Mesendoderm (in vitro differentiated cells): ENCODE results near the gene GNL1. TPM values are rescaled to one million over a fixed set of nuclear protein-coding genes. Genes with fewer than 3 reads are reported as not detected.

Source experiments
- DNase-seq: peaks from one replicate; pipeline ENCODE4 v3.0.0; 2013
- H2AK5ac ChIP-seq: 2 replicates; pipeline ENCODE4 v1.6.1; 2013; ENCODE audit warnings: low read length, inconsistent platforms
- H2BK120ac ChIP-seq: 2 replicates; pipeline ENCODE4 v1.6.1; 2013; ENCODE audit warnings: low read depth, mild to moderate bottlenecking, low read length, moderate library complexity, mixed read lengths
- H2BK15ac ChIP-seq: replicated peaks from 2 replicates; pipeline ENCODE4 v1.6.1; 2013; ENCODE audit warnings: low read depth, mild to moderate bottlenecking, moderate library complexity
- H2BK5ac ChIP-seq: 2 replicates; pipeline ENCODE4 v1.6.1; 2013; ENCODE audit warnings: low read length, inconsistent platforms
- H3K18ac ChIP-seq: 2 replicates; pipeline ENCODE4 v1.6.1; 2013; ENCODE audit warnings: mild to moderate bottlenecking, low read length, mixed read lengths
- H3K23ac ChIP-seq: one replicate; pipeline ENCODE4 v1.6.1; 2013; ENCODE audit warnings: low read length
- H3K27ac ChIP-seq: 2 replicates; pipeline ENCODE4 v1.5.1; 2013; ENCODE audit warnings: low read depth, mild to moderate bottlenecking, inconsistent platforms, low read length, moderate library complexity
- H3K27me3 ChIP-seq: 2 replicates; pipeline ENCODE4 v1.6.1; 2013; ENCODE audit warnings: low read length, control low read depth, mild to moderate bottlenecking, inconsistent platforms; ENCODE audit not compliant: insufficient read depth, poor library complexity
- H3K36me3 ChIP-seq: 2 replicates; pipeline ENCODE4 v1.6.1; 2013; ENCODE audit warnings: low read length, inconsistent platforms; ENCODE audit not compliant: control insufficient read depth, insufficient read depth
- H3K4ac ChIP-seq: one replicate; pipeline ENCODE4 v1.6.1; 2013; ENCODE audit warnings: low read depth, mild to moderate bottlenecking, low read length, moderate library complexity
- H3K4me1 ChIP-seq: 2 replicates; pipeline ENCODE4 v1.6.1; 2013; ENCODE audit warnings: low read depth, low read length, inconsistent platforms; ENCODE audit not compliant: control insufficient read depth
- H3K4me2 ChIP-seq: 2 replicates; pipeline ENCODE4 v1.6.1; 2013; ENCODE audit warnings: low read length
- H3K4me3 ChIP-seq: 2 replicates; pipeline ENCODE4 v1.5.1; 2013; ENCODE audit warnings: mild to moderate bottlenecking, low read length
- H3K56ac ChIP-seq: one replicate; pipeline ENCODE4 v1.6.1; 2013; ENCODE audit warnings: low read length
- H3K79me1 ChIP-seq: 2 replicates; pipeline ENCODE4 v1.6.1; 2013; ENCODE audit warnings: low read length, inconsistent platforms
- H3K79me2 ChIP-seq: 2 replicates; pipeline ENCODE4 v1.6.1; 2013; ENCODE audit warnings: mild to moderate bottlenecking, low read length; ENCODE audit not compliant: control insufficient read depth, insufficient read depth
- H3K9ac ChIP-seq: 2 replicates; pipeline ENCODE4 v1.6.1; 2013; ENCODE audit warnings: low read length, inconsistent platforms
- H4K5ac ChIP-seq: one replicate; pipeline ENCODE4 v1.6.1; 2013; ENCODE audit warnings: low read length
- H4K8ac ChIP-seq: one replicate; pipeline ENCODE4 v1.6.1; 2013; ENCODE audit warnings: low read depth, mild to moderate bottlenecking, control low read depth, low read length, moderate library complexity
- WGBS: extraction: QIAGEN DNeasy Blood & Tissue Kit; methylation state at CpG from one replicate; pipeline ENCODE4 v1.1.7; 2013; ENCODE audit warnings: low lambda C conversion rate, missing lambda C conversion rate; ENCODE audit not compliant: insufficient coverage; ENCODE audit errors: extremely low coverage; 5-methylcytosine and 5-hydroxymethylcytosine counted together
- polyA plus RNA-seq, 2 experiments: library from polyadenylated mRNA; stranded (reverse); fragments of 200-250 nt; gene quantifications; one replicate each; pipeline ENCODE4 v1.2.3, GENCODE V29; 2013

The GNL1 gene, protein sequence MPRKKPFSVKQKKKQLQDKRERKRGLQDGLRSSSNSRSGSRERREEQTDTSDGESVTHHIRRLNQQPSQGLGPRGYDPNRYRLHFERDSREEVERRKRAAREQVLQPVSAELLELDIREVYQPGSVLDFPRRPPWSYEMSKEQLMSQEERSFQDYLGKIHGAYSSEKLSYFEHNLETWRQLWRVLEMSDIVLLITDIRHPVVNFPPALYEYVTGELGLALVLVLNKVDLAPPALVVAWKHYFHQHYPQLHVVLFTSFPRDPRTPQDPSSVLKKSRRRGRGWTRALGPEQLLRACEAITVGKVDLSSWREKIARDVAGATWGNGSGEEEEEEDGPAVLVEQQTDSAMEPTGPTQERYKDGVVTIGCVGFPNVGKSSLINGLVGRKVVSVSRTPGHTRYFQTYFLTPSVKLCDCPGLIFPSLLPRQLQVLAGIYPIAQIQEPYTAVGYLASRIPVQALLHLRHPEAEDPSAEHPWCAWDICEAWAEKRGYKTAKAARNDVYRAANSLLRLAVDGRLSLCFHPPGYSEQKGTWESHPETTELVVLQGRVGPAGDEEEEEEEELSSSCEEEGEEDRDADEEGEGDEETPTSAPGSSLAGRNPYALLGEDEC
- 32.3 TPM for polyA plus RNA-seq (2013, experiment 1 of 2)
- polyA plus RNA-seq (2013, experiment 2 of 2): 30.9 TPM

DNA sequence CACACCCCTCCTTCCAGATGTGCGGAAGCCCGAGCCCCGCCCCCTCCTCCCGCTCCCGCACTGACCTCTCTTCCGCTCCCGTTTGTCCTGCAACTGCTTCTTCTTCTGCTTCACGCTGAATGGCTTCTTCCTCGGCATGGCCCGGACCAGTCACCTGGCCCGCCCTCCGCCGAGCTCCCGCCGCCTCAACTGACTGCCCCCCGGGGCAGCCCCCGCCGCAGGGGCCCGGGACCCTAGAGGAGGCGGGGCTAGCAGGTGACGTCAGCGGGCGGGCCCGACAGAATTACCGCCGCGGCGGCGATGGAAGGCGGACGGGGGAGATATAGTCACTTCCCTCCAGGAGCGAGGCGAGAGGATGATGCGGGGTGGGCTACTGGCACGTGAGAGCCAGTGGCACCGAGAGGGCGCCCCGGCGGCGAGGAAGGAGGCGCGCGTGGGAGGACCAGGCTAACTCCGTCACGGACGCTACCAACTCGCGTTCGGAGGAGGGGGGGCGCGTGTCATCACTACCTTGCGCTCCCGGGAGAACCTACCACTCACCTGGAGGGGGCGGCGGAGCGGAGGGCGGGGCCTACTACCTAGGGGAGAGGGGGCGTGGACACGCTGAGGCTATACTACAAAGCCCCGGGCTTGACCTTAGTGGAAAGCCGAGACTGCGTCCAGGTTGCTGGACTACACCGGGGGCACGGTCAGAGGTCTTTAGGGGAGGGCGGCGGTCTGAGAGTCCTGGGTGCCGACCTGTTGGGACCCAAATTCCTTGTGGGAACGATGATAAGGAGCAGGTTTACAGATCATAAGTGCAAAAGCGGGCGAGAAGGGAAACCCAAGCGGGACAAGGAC lies at the start of gene GNL1:
TSS of gene GNL1 (minus strand) at position 424 of the 840 bp plus-strand sequence. CDS start at position 138, 286 bp downstream.
- DNase-seq: peak; percentile 98
- Histone ChIP-seq H3K4me2 (peak within 1 kb of the TSS; percentile 98), H3K27me3 (no peaks in the 10 kb centered on the region), H4K8ac (no peak within 1 kb of the TSS), H4K5ac (no peak within 1 kb of the TSS), H3K9ac (peak within 1 kb of the TSS; percentile 95), H3K27ac (peak within 1 kb of the TSS; percentile 68), H3K4me1 (no peaks in the 10 kb centered on the region), H2AK5ac (peak within 1 kb of the TSS; percentile 35), H3K79me2 (peaks cover 21% of the 10 kb centered on the region), H2BK120ac (no peak within 1 kb of the TSS), H2BK15ac (no peak within 1 kb of the TSS), H3K23ac (peak within 1 kb of the TSS; percentile 33), H2BK5ac (peak within 1 kb of the TSS; percentile 90), H3K79me1 (peaks cover 17% of the 10 kb centered on the region), H3K4ac (no peak within 1 kb of the TSS), H3K56ac (peak within 1 kb of the TSS; percentile 100), H3K18ac (peak within 1 kb of the TSS; percentile 64), H3K4me3 (peak within 1 kb of the TSS; percentile 89), H3K36me3 (peaks cover 2% of the 10 kb centered on the region)
- WGBS: no CpG with 5 or more reads among the region's 71 CpGs

GRCh38 chr6:30603961-30604360 lies 47.7 kb upstream of the GNL1 start:
- Histone ChIP-seq H3K4me2 (no peak overlapping the region), H3K36me3 (peaks cover 41% of the 10 kb centered on the region), H3K4me1 (no peaks in the 10 kb centered on the region), H2BK15ac (no peak overlapping the region), H2AK5ac (no peak overlapping the region), H3K27ac (no peak overlapping the region), H3K79me2 (no peaks in the 10 kb centered on the region), H3K27me3 (no peaks in the 10 kb centered on the region), H4K8ac (no peak overlapping the region), H3K4ac (no peak overlapping the region), H4K5ac (no peak overlapping the region), H3K79me1 (peaks cover 2% of the 10 kb centered on the region), H3K56ac (no peak overlapping the region), H2BK5ac (no peak overlapping the region), H3K9ac (no peak overlapping the region), H3K23ac (no peak overlapping the region), H3K4me3 (no peak overlapping the region), H3K18ac (no peak overlapping the region), H2BK120ac (no peak overlapping the region)
- WGBS: no CpG with 5 or more reads among the region's 13 CpGs
- DNase-seq: no peak

- Histone ChIP-seq H2AK5ac (no peak overlapping the region), H3K4me3 (no peak overlapping the region), H3K27ac (no peak overlapping the region), H2BK15ac (no peak overlapping the region), H3K4ac (no peak overlapping the region), H4K8ac (no peak overlapping the region), H3K9ac (no peak overlapping the region), H3K18ac (no peak overlapping the region), H3K4me1 (no peaks in the 10 kb centered on the region), H2BK120ac (no peak overlapping the region), H3K79me1 (peaks cover 2% of the 10 kb centered on the region), H3K23ac (no peak overlapping the region), H3K4me2 (no peak overlapping the region), H3K27me3 (no peaks in the 10 kb centered on the region), H3K79me2 (no peaks in the 10 kb centered on the region), H2BK5ac (no peak overlapping the region), H3K56ac (no peak overlapping the region), H3K36me3 (peaks cover 39% of the 10 kb centered on the region), H4K5ac (no peak overlapping the region)
- no CpG with 5 or more reads among the region's 39 CpGs for WGBS
- no peak for DNase-seq
Measured at GRCh38 chr6:30601815-30602641, 45.7 kb upstream of the GNL1 start.

GRCh38 chr6:30601436-30601814 lies 45.1 kb upstream of the GNL1 start:
- Histone ChIP-seq H3K9ac (no peak overlapping the region), H3K4me2 (no peak overlapping the region), H2BK15ac (no peak overlapping the region), H4K5ac (no peak overlapping the region), H2AK5ac (no peak overlapping the region), H3K27ac (no peak overlapping the region), H3K36me3 (peaks cover 37% of the 10 kb centered on the region), H2BK5ac (no peak overlapping the region), H2BK120ac (no peak overlapping the region), H3K56ac (no peak overlapping the region), H3K79me2 (no peaks in the 10 kb centered on the region), H3K79me1 (peaks cover 2% of the 10 kb centered on the region), H3K23ac (no peak overlapping the region), H3K4me1 (no peaks in the 10 kb centered on the region), H3K27me3 (no peaks in the 10 kb centered on the region), H4K8ac (no peak overlapping the region), H3K4me3 (no peak overlapping the region), H3K18ac (no peak overlapping the region), H3K4ac (no peak overlapping the region)
- DNase-seq: no peak
- WGBS: no CpG with 5 or more reads among the region's 6 CpGs

- Histone ChIP-seq H3K27me3 (no peaks in the 10 kb centered on the region), H3K9ac (no peak overlapping the region), H4K5ac (no peak overlapping the region), H2BK120ac (no peak overlapping the region), H3K27ac (no peak overlapping the region), H2BK5ac (no peak overlapping the region), H3K18ac (no peak overlapping the region), H3K4me3 (no peak overlapping the region), H3K56ac (no peak overlapping the region), H3K23ac (no peak overlapping the region), H3K4me2 (no peak overlapping the region), H3K36me3 (peaks cover 30% of the 10 kb centered on the region), H3K4me1 (no peaks in the 10 kb centered on the region), H4K8ac (no peak overlapping the region), H3K4ac (no peak overlapping the region), H2BK15ac (no peak overlapping the region), H3K79me2 (no peaks in the 10 kb centered on the region), H2AK5ac (no peak overlapping the region), H3K79me1 (no peaks in the 10 kb centered on the region)
- WGBS: no CpG with 5 or more reads among the region's 10 CpGs
- no peak for DNase-seq
Measured at GRCh38 chr6:30600451-30600961, 44.2 kb upstream of the GNL1 start.
